Stimulated activated CD4-positive, alpha-beta T cell treated with anti-CD3 and anti-CD28 coated beads, Interleukin-1b, Interleukin-23, amount 100 ng/mL, for 24 hours (primary cell): Measurements from ENCODE around the gene ZNF750.

ENCODE experiments used
- DNase-seq, 4 experiments: peaks; one replicate each; pipeline ENCODE4 v3.0.0-alpha.2; 2020; ENCODE audit warnings: low read depth in 4 of 4, low spot score in 1 of 4

ZNF750 gene

DNA sequence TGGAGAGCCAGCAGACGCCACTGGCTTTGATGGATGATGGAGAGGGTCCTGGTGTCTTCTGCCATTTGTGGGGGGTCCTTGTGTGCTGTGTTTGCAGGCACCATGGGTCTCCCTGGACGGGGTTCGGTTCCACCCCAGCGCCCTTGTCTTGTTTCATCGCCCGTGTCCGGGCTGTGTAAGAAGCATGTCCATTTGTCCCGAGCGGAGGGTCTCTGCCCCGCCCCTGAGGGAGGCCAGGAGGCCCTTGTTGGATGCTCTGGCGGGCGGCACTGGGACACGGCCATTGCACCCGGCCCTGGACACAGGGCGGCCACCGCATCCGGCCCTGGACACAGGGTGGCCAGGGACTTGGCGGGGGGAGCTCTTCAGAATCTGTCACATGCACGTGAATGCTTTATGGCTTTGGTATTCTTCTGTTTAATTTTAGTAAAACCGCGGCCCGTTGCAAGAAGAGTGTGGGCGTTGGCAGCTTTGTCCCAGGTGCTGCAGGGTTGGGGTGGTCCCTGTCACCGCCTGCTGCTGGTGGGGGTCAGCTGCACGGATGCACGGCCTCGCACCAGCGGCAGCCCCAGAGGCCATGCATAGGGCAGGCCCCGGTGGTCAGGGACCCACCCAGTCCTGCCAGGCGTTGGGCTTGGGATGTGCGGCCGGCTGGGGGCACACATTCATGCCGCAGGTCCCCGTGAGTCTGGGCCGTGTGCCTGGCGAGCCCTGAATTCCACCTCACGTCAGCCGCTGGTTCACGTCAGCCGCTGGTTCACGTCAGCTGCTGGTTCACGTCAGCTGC lies 21.0 kb upstream of the ZNF750 start:
- DNase-seq: no peak

DNA sequence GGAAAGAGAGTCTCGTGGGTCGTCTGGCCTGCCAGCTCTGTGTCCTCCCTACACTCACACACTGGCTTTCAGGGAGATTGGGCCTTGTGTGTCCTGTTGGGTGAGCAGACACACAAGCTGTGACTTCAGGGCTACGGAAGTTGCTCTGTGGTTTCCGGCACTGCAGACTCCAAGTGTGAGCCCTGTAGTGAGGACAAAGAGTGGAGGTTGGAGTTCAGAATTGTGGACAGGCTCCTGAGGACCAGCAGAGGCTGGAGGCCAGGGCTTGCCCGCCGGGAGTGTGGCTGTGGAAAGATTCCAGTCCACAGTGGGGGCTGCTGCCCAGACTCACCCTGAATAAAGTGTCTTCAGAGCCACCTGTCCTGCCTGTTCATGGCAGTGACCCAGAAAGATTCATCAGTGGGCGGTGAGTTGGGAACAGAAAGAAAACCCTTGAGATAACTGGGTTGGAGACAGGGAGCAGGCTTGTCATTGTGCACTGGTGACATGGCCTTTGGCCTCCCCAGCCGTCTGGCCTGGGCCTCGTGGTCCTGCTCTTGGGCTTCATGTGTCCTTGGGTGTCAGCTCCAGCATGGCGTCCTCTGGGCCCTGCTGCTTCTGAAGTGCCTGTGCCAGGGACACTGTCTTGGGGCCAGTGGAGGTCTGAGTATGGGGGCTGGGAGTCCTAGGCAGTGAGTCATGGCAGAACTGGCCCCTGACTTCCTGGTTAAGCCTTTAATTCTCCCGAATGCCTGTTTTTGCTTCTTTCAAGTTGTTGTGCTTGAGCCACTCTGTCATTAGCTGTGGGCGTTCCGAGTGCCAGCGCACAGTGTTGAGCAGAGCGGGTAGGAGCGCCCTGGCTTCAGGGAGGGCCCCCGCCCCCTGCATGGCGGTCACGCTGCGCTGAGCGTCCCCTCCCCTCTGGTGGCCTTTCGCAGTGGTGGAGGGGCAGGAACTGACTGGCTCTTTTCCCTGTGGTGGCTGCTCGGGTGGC lies 19.9 kb upstream of the ZNF750 start:
- DNase-seq: no peak

DNA sequence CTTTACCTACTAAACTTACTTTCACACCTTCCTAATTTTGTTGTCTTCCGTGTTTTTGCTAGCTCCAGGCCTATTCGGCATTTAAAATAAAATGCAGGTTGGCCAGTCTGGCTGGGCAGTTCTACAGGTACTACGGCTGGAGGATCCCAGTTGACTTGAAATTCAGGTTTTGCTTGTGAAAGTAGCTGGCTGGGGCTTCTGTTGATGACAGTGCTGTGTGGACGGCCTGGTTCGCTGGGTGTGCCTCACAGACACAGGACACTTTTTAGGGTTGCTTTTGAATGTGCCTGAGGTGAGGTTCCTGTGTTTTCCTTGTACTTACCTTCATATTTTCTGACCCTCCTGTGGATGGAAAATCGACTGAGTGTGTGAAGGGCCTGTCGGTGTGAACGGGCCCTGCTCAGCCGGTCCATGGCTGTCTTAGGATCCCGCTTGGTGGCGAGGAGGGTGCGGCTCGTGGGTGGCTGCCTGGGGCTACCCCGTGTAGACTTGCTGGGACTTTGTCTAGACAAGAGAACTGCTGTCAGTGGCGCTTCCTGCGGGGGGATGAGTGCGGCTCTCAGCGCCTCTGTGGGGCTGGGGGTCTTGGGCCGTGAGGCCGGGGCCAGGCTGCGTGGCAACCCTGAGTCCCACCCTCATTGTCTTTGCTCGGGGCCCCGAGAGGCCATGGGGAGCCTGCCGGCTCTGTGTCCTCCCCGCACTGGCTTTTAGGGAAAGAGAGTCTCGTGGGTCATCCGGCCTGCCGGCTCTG lies 18.7 kb upstream of the ZNF750 start:
- DNase-seq: no peak

DNA sequence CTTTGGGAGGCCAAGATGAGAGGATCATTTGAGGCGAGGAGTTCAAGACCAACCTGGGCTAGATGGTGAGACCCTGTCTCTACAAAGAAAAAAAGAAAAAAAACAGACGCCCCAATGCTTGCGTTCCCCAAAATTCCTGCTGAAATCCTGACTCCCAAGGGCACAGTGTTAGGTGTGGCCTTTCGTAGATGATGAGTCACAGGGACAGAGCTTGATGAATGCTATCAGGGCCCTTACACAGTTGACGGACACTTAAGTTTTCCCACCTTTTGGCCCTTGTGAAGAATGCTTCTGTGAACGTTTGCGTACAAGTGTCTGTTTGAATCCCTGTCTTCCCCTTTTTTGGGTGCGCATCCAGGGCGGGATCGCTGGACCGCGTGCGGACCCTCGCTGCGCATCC lies 16.5 kb upstream of the ZNF750 start:
- no peak for DNase-seq

DNA sequence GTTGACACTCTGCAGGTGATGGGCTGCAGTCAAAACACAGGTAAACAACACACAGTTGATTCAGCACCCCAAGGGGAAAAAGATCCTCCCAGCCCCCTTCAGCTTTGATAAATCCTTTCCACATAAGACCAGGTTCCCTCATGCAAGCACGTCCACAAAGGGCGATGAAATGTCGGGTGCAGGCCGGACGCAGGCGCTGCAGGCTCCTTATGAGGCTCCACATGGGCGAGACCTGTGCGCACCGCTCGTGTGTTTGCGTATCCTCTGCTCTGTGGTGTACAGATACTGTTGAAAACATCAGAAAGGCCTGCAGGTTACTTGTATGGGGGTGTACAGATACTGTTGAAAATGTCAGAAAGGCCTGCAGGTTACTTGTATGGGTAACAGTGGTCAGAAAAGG lies 14.4 kb upstream of the ZNF750 start:
- DNase-seq: no peak

DNA sequence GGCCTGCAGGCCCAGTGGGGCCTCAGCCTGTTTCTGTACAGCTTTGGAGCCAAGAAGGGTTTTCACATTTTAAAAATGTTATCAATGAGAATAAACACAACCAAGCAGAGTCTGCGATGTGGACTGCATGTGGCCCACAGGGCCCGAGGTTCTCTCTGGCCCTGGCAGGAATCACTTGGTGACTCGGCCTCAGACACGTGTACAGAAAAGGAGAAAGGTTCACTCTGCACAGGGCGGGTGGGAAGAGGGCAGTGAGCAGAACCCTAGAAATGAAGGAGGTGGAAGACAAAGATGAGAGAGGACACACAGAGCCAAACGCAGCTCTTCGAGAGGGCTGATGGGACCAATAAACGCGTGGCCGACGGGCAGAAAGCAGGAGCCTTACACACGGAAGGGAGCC lies 11.6 kb upstream of the ZNF750 start:
- DNase-seq: no peak

DNA sequence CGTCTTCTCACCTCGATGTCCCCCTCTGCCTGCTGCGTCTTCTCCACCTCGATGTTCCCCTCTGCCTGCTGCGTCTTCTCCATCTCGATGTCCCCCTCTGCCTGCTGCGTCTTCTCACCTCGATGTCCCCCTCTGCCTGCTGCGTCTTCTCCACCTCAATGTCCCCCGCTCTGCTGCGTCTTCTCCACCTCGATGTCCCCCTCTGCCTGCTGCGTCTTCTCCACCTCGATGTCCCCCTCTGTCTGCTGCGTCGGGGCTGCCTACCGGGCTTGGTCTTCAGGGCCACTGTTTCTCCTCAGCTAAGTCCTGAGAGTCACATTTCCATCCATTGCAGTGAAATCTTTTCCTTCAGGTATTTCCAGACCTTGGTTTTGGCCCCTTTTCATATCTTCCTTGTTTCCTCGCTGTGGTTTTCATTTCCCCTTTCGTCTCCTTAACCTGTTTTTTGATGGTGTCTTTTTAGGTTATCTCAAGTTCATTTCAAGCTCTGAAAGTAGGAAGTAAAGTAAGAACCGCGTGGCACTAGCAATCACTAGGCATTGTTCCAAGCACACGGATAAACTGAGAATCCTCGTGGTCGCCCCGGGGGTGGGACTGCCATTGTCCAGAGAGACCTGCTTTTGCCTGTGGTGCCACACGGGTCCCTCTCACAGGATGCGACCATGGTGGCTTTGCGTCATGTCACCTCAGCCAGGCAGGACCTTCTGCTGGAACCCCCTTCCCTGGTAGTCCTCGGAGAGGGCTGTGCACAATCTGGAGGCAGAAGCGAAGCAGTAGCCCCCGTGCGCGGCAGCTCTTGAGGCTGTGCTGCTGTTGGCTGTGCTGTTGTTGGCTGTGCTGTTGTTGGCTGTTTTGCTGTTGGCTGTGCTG lies 9.5 kb upstream of the ZNF750 start:
- no peak for DNase-seq

DNA sequence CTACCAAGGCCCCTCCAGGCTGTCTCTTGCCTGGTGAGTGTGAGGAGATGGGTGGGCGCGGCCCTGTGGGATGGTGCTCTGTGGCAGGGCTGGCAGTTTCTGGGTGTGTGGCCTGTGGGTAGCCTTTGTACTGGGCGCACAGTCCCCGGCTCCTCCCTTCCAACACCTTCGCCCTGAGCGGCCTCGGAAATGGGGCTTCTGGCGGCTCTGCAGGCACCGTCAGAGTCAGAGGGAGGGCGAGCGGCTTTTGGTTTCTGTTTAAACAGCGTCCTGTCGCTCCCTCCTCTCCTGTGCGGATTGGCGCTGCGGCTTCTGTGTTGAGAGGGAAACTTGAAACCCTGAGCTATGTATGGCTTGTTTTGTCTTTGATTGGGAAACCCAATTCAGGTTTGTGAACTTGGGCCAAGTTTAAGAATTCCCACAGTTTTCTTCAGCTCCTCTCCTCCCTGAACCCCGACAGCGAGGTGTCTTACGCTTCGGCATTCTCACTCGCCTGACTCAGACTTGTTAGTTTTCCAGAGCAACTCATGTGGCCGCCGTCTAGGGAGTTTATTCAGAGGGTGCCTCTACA lies 8.3 kb upstream of the ZNF750 start:
- peak in 1 of 4 experiments; percentile 5 for DNase-seq

DNA sequence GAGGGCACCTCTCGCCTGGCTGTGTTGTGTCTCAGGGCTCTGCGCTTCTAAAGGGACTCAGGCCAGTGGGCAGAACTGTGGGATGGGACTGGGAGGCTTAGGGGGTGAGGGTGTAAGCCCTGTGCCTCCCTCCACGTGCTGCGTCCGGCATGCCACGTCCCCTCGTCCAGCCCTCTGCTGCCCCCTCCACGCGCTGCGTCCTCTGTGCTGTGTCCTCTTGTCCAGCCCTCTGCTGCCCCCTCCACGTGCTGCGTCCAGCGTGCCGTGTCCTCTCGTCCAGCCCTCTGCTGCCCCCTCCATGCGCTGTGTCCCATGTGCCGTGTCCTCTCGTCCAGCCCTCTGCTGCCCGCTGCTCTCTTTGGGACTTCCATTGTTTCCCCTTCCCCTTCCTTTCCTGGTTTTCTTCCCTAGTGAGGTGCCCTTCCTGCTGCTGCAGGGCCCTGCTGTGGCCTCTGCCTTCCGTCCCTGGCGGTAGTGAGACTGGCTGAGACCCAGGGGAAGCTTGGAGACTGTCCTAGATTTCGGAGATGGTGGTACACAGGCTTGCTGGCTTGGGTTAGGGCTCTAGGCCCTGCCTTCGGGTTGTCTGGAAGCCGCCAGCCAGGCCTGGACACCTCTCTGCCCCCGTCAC lies 6.4 kb upstream of the ZNF750 start:
- no peak for DNase-seq

DNA sequence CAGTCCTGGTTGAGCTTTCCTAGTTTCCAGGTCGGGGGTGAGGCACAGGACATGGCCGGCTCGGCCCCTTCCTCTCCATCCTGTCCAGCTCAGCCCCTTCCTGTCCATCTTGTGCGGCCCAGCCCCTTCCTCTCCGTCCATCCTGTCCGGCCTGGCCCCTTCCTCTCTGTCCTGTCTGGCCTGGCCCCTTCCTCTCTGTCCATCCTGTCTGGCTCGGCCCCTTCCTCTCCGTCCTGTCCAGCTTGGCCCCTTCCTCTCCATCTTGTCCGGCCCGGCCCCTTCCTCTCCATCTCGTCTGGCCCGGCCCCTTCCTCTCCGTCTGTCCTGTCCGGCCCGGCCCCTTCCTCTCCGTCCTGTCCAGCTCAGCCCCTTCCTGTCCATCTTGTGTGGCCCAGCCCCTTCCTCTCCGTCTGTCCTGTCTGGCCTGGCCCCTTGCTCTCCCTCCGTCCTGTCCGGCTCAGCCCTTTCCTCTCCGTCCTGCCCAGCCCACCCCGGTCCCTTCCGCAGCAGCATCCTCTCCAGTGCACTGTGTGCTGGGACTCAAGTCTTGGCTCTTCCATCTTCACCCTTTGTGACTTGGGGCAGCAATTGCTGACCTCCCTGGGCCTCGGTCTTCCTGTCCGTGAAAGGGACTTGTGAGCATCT lies 5.5 kb upstream of the ZNF750 start:
- DNase-seq: no peak

DNA sequence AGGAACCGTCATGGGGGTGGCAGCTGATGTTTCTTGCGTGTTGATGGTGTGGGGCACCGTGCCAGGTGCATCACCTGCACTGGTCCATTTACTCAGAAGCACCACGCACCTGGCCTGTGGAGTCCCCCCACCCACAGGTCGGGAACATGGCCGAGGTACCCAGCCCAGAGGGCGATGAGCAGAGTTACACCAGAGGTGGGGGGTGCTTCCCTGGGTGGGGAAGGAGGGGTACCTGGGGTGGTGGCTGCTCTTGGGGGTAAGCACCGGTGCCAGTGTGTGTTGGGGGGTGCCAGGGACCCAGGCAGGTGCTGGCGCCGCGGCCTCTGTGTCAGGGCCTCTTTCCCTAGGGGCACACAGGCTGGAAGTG lies 5.0 kb upstream of the ZNF750 start:
- no peak for DNase-seq

DNA sequence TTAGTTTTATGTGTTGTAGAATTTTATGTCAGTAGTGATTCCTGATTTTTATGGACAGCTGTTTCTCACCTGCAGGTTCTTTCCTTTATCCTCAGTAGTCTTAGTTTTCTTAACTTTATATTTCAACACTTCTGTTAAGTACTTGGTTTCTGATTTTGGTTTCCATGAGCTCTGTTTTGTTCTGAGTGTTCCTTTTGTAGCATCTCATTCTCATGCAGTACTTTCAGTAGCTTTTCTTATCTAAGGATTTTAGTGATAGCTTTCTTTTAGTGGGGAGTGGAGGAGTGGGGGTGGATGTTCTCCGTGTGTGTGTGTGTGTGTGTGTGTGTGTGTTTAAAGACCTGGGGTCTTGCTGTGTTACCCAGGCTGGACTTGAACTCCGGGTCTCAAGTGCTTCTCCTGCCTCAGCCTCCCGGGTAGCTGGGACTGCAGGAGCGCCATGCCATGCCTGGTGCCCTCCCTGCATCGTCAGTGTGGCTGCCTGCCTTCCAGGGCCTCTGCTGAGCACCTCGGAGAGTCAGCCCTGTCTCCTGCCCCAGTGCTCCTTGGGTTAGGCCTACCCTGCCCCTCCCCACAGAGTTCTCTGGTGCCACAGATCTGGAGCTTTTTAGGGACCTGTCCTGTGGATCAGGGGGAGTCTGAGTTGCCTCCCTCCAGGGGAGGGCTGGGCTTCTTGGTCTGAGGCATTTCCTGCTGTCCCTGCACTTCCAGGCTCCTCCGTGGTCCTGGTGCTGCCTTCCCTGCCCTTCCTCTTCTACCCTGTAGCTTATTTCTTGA lies 4.3 kb upstream of the ZNF750 start:
- DNase-seq: no peak

DNA sequence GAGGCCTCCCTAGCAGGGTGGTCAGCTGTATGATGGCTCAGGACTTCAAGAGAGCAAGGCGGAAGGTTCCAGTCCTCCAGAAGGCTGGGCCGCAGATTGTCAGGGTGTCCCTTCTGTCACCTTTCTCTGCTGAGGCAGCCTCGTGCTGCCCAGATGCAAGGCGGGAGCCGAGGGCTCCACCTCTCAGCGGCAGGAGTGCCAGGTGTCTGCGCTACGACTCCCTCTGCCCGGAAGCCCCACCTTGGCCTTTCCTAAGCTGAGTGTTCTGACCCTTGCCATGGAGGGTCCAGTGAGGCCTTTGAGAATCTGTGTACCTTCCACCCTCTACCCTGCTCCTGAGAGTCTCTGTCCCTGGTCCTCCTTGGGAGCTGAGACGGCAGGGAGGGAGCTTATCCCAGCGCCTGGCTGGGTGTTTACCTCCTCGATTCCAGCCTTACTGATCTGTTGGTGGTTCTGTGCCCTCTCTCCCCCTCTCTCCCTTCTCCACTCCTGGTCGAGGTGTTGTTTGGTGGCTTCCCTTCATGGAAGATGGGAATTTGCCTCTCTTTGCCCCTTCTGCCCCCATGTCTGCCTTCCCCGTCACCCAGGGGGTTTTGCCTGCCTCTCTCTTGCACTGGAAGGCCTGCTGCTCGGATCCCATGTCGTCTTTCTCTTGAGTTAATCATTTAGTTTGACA lies 2.2 kb upstream of the ZNF750 start:
- DNase-seq: no peak

DNA sequence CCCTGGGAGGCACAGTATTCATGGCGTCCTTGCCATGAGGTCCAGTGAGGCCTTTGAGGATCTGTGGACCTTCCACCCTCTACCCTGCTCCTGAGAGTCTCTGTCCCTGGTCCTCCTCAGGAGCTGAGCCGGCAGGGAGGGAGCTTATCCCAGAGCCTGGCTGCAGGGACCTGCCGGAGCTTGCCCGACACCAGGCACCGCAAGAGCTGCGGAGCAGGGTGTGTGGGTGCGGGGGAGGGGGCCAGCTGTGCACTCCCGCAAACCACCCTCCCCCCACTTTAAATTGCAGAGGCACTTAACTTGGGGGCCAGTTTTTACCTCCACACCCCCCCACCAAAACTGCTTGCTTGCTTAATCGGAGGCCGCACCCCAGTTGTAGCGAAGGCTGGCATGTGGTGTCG lies 609 bp upstream of the ZNF750 start:
- no peak for DNase-seq

DNA sequence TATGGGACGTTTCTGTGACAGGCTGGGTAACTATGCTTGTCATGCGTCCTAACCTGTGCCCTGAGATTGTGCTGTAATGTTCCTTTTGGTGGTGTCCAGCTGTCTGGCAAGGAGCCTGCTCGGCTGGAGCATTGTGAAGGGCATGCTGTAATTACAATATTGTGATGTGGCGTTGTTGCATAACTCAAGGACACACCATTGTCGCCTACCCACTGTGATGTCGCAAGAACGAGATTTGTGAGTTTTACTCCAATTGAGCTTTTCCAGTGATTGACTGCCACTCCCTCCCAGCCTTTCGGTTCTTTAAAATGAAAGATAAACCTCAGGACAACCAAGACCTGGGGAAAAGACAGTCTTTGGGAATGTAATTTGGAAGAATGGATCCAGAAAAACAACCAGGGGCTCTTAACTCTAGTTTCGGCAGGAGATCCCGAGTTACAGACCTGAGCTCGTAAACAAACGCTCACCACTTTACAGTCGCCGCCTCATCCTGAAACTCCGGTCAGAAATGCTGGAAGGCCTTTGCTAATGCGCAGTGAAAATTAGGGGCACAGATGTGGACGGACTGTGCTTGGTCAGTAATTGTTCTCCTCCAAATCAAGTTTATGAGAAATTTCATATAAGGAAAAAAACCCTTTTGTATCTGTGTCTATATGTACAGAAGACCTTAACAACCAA lies 1.3 kb downstream of the ZNF750 start:
- DNase-seq: no peak

DNA sequence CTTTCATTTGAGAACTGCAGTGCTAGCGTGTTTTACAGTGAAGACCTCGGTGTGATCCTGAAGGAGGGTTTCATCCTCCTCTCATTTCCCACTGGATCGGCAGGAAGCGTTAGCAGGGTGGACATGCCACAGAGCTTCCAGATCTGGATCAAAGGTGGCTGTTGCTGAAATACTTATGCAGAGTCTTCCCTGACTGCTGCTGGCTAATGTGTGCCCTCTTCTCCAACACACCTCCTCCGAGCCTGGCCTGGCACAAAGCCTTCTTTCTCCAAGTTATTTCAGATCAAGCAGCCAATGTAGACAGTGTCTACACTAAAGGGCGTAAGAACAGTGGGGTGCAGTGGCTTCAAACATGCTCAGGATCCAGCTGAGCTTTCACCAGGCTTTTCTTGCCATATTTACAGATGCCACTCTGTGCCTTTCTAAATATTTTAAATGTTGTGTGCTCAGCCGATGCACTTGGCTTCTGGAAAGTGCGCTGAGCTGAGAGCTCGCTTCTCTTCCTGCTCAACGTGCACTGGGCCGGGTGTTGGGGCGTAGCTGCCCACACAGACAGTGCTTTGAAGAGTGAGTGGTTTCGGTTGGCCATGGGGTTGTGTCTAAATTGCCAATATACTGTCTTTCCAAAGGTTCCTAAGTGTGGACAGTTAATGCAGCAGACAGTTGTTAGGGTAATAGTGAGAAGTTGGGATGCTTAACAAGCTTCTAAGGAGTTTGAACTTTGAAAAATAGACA lies 2.1 kb downstream of the ZNF750 start:
- no peak for DNase-seq

DNA sequence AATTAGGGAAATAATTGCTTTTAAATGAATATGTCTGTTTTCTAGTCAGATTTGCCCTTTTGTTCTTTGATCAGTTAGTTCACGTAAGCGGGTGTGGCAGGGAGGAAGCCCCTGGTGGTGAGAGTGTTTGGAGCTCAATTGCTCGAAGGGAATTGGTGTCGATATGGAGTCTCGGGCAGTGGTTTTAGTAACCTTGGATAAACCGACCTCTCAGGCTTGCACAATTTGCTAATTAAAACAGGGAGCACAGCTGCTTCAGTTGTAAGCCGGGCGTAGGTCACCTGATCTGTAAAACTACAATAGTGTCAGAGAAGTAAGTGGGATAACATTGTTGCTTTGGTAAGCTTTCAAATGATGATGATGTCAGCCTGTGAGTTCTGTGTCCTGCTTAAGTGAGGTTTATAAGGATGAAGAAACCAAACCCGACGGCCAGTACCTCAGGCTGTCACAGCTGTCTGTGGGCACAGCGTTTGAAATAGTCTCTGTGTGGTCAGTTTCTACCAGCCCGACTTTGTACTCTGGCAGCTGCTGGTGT lies 2.9 kb downstream of the ZNF750 start:
- DNase-seq: no peak
